HepG2 (cell line): ENCODE data around the gene FAM9B.

ENCODE experiments used
- ASH2L ChIP-seq: fragments of 300-600, 200-600 bp; sonication (generic); IDR thresholded peaks from 2 replicates; pipeline ENCODE4 v1.7.0; 2017; ENCODE audit warnings: low read depth, mild to moderate bottlenecking, moderate library complexity, mixed read lengths, low read length; ENCODE audit not compliant: insufficient read length
- CTCF ChIP-seq: sonication (generic); formaldehyde crosslinking; IDR thresholded peaks from 2 replicates; pipeline ENCODE4 v1.5.0; 2020; ENCODE audit warnings: mild to moderate bottlenecking, missing genetic modification reagents, moderate library complexity
- DNMT3B ChIP-seq: conservative IDR thresholded peaks from 2 replicates; pipeline ENCODE4 v1.6.1; 2016; ENCODE audit warnings: missing biosample characterization, control low read depth
- DRAP1 ChIP-seq: IDR thresholded peaks from 2 replicates; pipeline ENCODE4 v1.6.1; 2016; ENCODE audit warnings: missing genetic modification reagents, missing compliant biosample characterization
- JUNB ChIP-seq: sonication (generic); formaldehyde crosslinking; IDR thresholded peaks from 2 replicates; pipeline ENCODE4 v1.8.0; 2022; ENCODE audit warnings: missing genetic modification reagents, mild to moderate bottlenecking, borderline replicate concordance
- MAFF ChIP-seq: IDR thresholded peaks from 2 replicates; pipeline ENCODE4 v1.6.1; 2011; ENCODE audit warnings: low read depth, low read length, improper control_type of control experiment
- MAFK ChIP-seq, 2 experiments: IDR thresholded peaks in 1 of 2; conservative IDR thresholded peaks in 1 of 2; 2 replicates each; pipeline ENCODE4 v1.6.1; 2011; ENCODE audit warnings: improper control_type of control experiment in 2 of 2, low read length in 2 of 2
- MYC ChIP-seq: sonication (generic); formaldehyde crosslinking; IDR thresholded peaks from 2 replicates; pipeline ENCODE4 v1.9.0; 2021; ENCODE audit warnings: missing genetic modification reagents, borderline replicate concordance
- SOX6 ChIP-seq, 2 experiments: fragments of 450-650 bp in 1 of 2; sonication (generic) in 1 of 2; formaldehyde crosslinking in 1 of 2; IDR thresholded peaks; 2 replicates each; pipeline versions ENCODE4 v1.4.0 to v1.6.1; 2017 to 2020; ENCODE audit warnings: antibody characterized with exemption in 1 of 2, mild to moderate bottlenecking in 1 of 2, missing genetic modification reagents in 1 of 2
- ZFP36L1 ChIP-seq: sonication (generic); formaldehyde crosslinking; IDR thresholded peaks from 2 replicates; pipeline ENCODE4 v1.8.0; 2022; ENCODE audit warnings: mild to moderate bottlenecking, missing genetic modification reagents, moderate library complexity
- ZFP41 ChIP-seq: sonication (generic); formaldehyde crosslinking; IDR thresholded peaks from 2 replicates; pipeline ENCODE4 v1.4.0; 2020; ENCODE audit warnings: mild to moderate bottlenecking, missing genetic modification reagents, borderline replicate concordance
- ZNF639 ChIP-seq: conservative IDR thresholded peaks from 2 replicates; pipeline ENCODE4 v1.6.1; 2018; ENCODE audit warnings: missing genetic modification reagents
- ZNF772 ChIP-seq: sonication (generic); formaldehyde crosslinking; IDR thresholded peaks from 2 replicates; pipeline ENCODE4 v1.5.0; 2020; ENCODE audit warnings: mild to moderate bottlenecking, missing genetic modification reagents
- TF ChIP-seq, protein P1 (sequence below): sonication (generic); formaldehyde crosslinking; IDR thresholded peaks from 2 replicates; pipeline ENCODE4 v1.4.0; 2020; ENCODE audit warnings: low read depth, mild to moderate bottlenecking, missing genetic modification reagents

DNA sequence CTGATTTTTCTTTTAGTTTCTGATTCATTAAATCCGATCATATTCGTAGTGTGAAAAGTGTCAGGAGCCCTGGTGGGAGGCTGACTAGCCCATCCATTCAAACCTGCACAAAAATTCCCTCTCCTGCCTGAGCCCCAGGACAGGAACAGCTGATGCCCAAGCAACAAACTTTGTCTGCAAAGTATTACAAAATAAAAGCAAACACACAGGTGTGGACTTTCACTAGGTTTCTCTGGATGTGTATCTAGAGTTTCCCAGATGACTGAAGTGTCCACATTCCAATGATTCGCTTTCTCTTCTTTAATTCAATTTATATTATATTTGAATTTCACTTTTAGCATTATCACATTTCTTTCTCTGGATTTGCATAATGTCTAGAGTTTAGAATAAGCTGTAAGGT, 18.2 kb upstream of the FAM9B start:
- TF ChIP-seq CTCF (CRISPR knock-in tag) (no peak), ZNF772 (CRISPR knock-in tag) (no peak), ZFP41 (no peak), DNMT3B (CRISPR knock-in tag) (no peak), ZFP36L1 (CRISPR knock-in tag) (no peak), MAFF (no peak), JUNB (CRISPR knock-in tag) (no peak), MAFK (conservative IDR thresholded peaks at IDR 0.05 in 1 of 2, IDR thresholded peaks at IDR 0.05 in 1 of 2; ENCODE audit: low read length in 2 of 2) (no peak), MYC (CRISPR knock-in tag) (no peak), DRAP1 (CRISPR knock-in tag) (no peak), SOX6 (IDR thresholded peaks at IDR 0.05) (no peak), SOX6 (CRISPR knock-in tag; IDR thresholded peaks at IDR 0.05) (no peak), ZNF639 (no peak), ASH2L (no peak)
- TF ChIP-seq, protein P1, sequence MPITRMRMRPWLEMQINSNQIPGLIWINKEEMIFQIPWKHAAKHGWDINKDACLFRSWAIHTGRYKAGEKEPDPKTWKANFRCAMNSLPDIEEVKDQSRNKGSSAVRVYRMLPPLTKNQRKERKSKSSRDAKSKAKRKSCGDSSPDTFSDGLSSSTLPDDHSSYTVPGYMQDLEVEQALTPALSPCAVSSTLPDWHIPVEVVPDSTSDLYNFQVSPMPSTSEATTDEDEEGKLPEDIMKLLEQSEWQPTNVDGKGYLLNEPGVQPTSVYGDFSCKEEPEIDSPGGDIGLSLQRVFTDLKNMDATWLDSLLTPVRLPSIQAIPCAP: no peak
